IMR-90 (cell line): ENCODE data around the gene CDYL2. TPM values are rescaled to one million over a fixed set of nuclear protein-coding genes. Genes with fewer than 3 reads are reported as not detected.

Experiments
- ATAC-seq: fragments of 200-7000 bp; cut with Tn5 transposase; 2 replicates; pipeline ENCODE4 v1.9.1; 2020; ENCODE audit warnings: low read depth, mild to moderate bottlenecking, moderate library complexity
- BruUV-seq: library from RNA; stranded (reverse); fragments of 400-500 nt; replicated peaks from 2 replicates; lab custom pipeline; 2021; lab: Mats Ljungman, UMichigan
- CTCF ChIA-PET: fragments of 300-600 bp; formaldehyde crosslinking; extraction: SDS; loops from one replicate; lab custom pipeline; 2021; ENCODE audit warnings: antibody characterized with exemption; lab: Yijun Ruan, JAX
- POLR2A ChIA-PET: fragments of 300-600 bp; sonication (Branson Sonifier 250); formaldehyde crosslinking; loops from one replicate; lab custom pipeline; 2022; ENCODE audit warnings: antibody characterized with exemption; ENCODE audit not compliant: unreplicated experiment; lab: Charles Lee
- DNase-seq: peaks from one replicate; pipeline ENCODE4 v3.0.0; 2013
- H2AFZ ChIP-seq: replicated peaks from 2 replicates; pipeline ENCODE3; 2013; ENCODE audit warnings: low read length, mild to moderate bottlenecking; ENCODE audit not compliant: poor library complexity
- H2AK5ac ChIP-seq: 2 replicates; pipeline ENCODE4 v1.6.1; 2013; ENCODE audit warnings: low read depth, low read length, inconsistent platforms
- H2AK9ac ChIP-seq: replicated peaks from 2 replicates; pipeline ENCODE3; 2013; ENCODE audit warnings: mild to moderate bottlenecking, low read depth, low read length, moderate library complexity; ENCODE audit not compliant: poor library complexity
- H2BK120ac ChIP-seq: 2 replicates; pipeline ENCODE4 v1.6.1; 2013; ENCODE audit warnings: low read depth, low read length, inconsistent platforms
- H2BK15ac ChIP-seq: 3 replicates; pipeline ENCODE4 v1.6.1; 2013; ENCODE audit warnings: low read depth, low read length, inconsistent platforms
- H2BK20ac ChIP-seq: 2 replicates; pipeline ENCODE4 v1.6.1; 2013; ENCODE audit warnings: low read depth, mild to moderate bottlenecking, inconsistent platforms, low read length, moderate library complexity
- H2BK5ac ChIP-seq: 2 replicates; pipeline ENCODE4 v1.6.1; 2013; ENCODE audit warnings: mild to moderate bottlenecking, low read depth, low read length, inconsistent platforms; ENCODE audit not compliant: poor library complexity, severe bottlenecking
- H3K14ac ChIP-seq: replicated peaks from 2 replicates; pipeline ENCODE4 v1.6.1; 2013; ENCODE audit warnings: low read depth, low read length, inconsistent platforms
- H3K18ac ChIP-seq: 2 replicates; pipeline ENCODE4 v1.6.1; 2013; ENCODE audit warnings: low read depth, low read length, control low read depth
- H3K23ac ChIP-seq: 2 replicates; pipeline ENCODE4 v1.6.1; 2013; ENCODE audit warnings: low read depth, low read length, inconsistent platforms
- H3K27ac ChIP-seq: 2 replicates; pipeline ENCODE4 v1.5.1; 2013; ENCODE audit warnings: mild to moderate bottlenecking, control low read depth, low read length; ENCODE audit not compliant: insufficient read depth
- H3K27me3 ChIP-seq: 2 replicates; pipeline ENCODE4 v1.6.1; 2013; ENCODE audit warnings: low read length; ENCODE audit not compliant: control insufficient read depth, insufficient read depth
- H3K36me3 ChIP-seq: 2 replicates; pipeline ENCODE4 v1.6.1; 2013; ENCODE audit warnings: low read length, mixed read lengths; ENCODE audit not compliant: control insufficient read depth, insufficient read depth
- H3K4ac ChIP-seq: 2 replicates; pipeline ENCODE4 v1.6.1; 2013; ENCODE audit warnings: low read depth, low read length, inconsistent platforms
- H3K4me1 ChIP-seq: 2 replicates; pipeline ENCODE4 v1.6.1; 2013; ENCODE audit warnings: low read length, mixed read lengths; ENCODE audit not compliant: control insufficient read depth, insufficient read depth
- H3K4me2 ChIP-seq: 2 replicates; pipeline ENCODE4 v1.6.1; 2013; ENCODE audit warnings: low read depth, mild to moderate bottlenecking, control low read depth, low read length, moderate library complexity
- H3K4me3 ChIP-seq: 2 replicates; pipeline ENCODE4 v1.5.1; 2013; ENCODE audit warnings: low read depth, mild to moderate bottlenecking, control low read depth, low read length, moderate library complexity; ENCODE audit not compliant: insufficient read depth
- H3K56ac ChIP-seq: 2 replicates; pipeline ENCODE4 v1.6.1; 2013; ENCODE audit warnings: low read length, inconsistent platforms; ENCODE audit not compliant: insufficient read depth; ENCODE audit errors: extremely low read depth
- H3K79me1 ChIP-seq, 2 experiments: 2 replicates each; pipeline ENCODE4 v1.6.1; 2013; ENCODE audit warnings: low read length in 2 of 2, inconsistent platforms in 1 of 2, low read depth in 1 of 2
- H3K9ac ChIP-seq: 2 replicates; pipeline ENCODE4 v1.6.1; 2013; ENCODE audit warnings: low read depth, low read length, control low read depth
- H3K9me1 ChIP-seq: 2 replicates; pipeline ENCODE4 v1.6.1; 2013; ENCODE audit warnings: low read length, inconsistent platforms; ENCODE audit not compliant: insufficient read depth
- H3K9me3 ChIP-seq: 2 replicates; pipeline ENCODE4 v1.6.1; 2013; ENCODE audit warnings: low read length; ENCODE audit not compliant: control insufficient read depth, insufficient read depth
- H4K20me1 ChIP-seq: 2 replicates; pipeline ENCODE4 v1.6.1; 2013; ENCODE audit warnings: low read length, inconsistent platforms; ENCODE audit not compliant: insufficient read depth
- H4K5ac ChIP-seq: 2 replicates; pipeline ENCODE4 v1.6.1; 2013; ENCODE audit warnings: mild to moderate bottlenecking, low read depth, low read length, control low read depth
- H4K8ac ChIP-seq, 2 experiments: 2 replicates each; pipeline ENCODE4 v1.6.1; 2013; ENCODE audit warnings: low read depth in 2 of 2, low read length in 2 of 2, control low read depth in 1 of 2, inconsistent platforms in 1 of 2
- H4K91ac ChIP-seq: 2 replicates; pipeline ENCODE4 v1.6.1; 2013; ENCODE audit warnings: low read depth, low read length, inconsistent platforms; ENCODE audit not compliant: insufficient read depth
- BHLHE40 ChIP-seq: fragments of 150-350 bp; IDR thresholded peaks from 2 replicates; pipeline ENCODE4 v1.6.1; 2016; ENCODE audit warnings: mild to moderate bottlenecking, low read depth, low read length
- CEBPB ChIP-seq: IDR thresholded peaks from 2 replicates; pipeline ENCODE4 v1.6.1; 2012; ENCODE audit warnings: low read depth, low read length, improper control_type of control experiment
- CHD1 ChIP-seq: IDR thresholded peaks from 2 replicates; pipeline ENCODE4 v1.6.1; 2012; ENCODE audit warnings: low read depth, low read length, improper control_type of control experiment
- ELK1 ChIP-seq: fragments of 150-350 bp; IDR thresholded peaks from 2 replicates; pipeline ENCODE4 v1.6.1; 2016; ENCODE audit warnings: low read depth, mild to moderate bottlenecking, low read length, moderate library complexity, borderline replicate concordance
- FOS ChIP-seq: fragments of 150-350 bp; IDR thresholded peaks from 2 replicates; pipeline ENCODE4 v1.6.1; 2016; ENCODE audit warnings: low read depth, low read length
- MAFK ChIP-seq: IDR thresholded peaks from 2 replicates; pipeline ENCODE4 v1.6.1; 2012; ENCODE audit warnings: low read depth, low read length, improper control_type of control experiment
- MAZ ChIP-seq: IDR thresholded peaks from 2 replicates; pipeline ENCODE4 v1.6.1; 2012; ENCODE audit warnings: low read depth, mild to moderate bottlenecking, low read length, improper control_type of control experiment, moderate library complexity, borderline replicate concordance
- MXI1 ChIP-seq: IDR thresholded peaks from 2 replicates; pipeline ENCODE4 v1.6.1; 2012; ENCODE audit warnings: low read depth, mild to moderate bottlenecking, low read length, moderate library complexity, borderline replicate concordance
- NFE2L2 ChIP-seq: fragments of 150-350 bp; IDR thresholded peaks from 2 replicates; pipeline ENCODE4 v1.6.1; 2016; ENCODE audit warnings: low read depth, mild to moderate bottlenecking, low read length
- POLR2A ChIP-seq: IDR thresholded peaks from 2 replicates; pipeline ENCODE4 v1.6.1; 2012; ENCODE audit warnings: mild to moderate bottlenecking, low read depth, low read length
- RAD21 ChIP-seq: IDR thresholded peaks from 2 replicates; pipeline ENCODE4 v1.6.1; 2012; ENCODE audit warnings: low read length, improper control_type of control experiment
- RCOR1 ChIP-seq: IDR thresholded peaks from 2 replicates; pipeline ENCODE4 v1.6.1; 2012; ENCODE audit warnings: mild to moderate bottlenecking, low read length, improper control_type of control experiment; ENCODE audit not compliant: insufficient replicate concordance
- RFX5 ChIP-seq: IDR thresholded peaks from 2 replicates; pipeline ENCODE4 v1.8.0; 2012; ENCODE audit warnings: low read depth, mild to moderate bottlenecking, low read length, moderate library complexity
- SMC3 ChIP-seq: fragments of 150-350 bp; IDR thresholded peaks from 2 replicates; pipeline ENCODE4 v1.6.1; 2016; ENCODE audit warnings: low read depth, mild to moderate bottlenecking, antibody characterized with exemption, low read length, moderate library complexity
- USF2 ChIP-seq: fragments of 150-350 bp; IDR thresholded peaks from 2 replicates; pipeline ENCODE4 v1.6.1; 2017; ENCODE audit warnings: mild to moderate bottlenecking, antibody characterized with exemption, low read length, low read depth
- WGBS, 2 experiments: methylation state at CpG; one replicate each; pipeline versions ENCODE4 v1.1.5 to v1.1.7; 2013; ENCODE audit warnings: missing lambda C conversion rate in 2 of 2; ENCODE audit not compliant: insufficient read length in 1 of 2; ENCODE audit errors: extremely low coverage in 2 of 2; 5-methylcytosine and 5-hydroxymethylcytosine counted together
- dilution Hi-C: fragments of 300-500 bp; cut with HindIII; formaldehyde crosslinking; loops from one replicate; pipeline ENCODE4 v1.14.3; 2018; ENCODE audit warnings: low sequenced_read_pairs; ENCODE audit not compliant: unreplicated experiment
- in situ Hi-C: fragments of 300-500 bp; cut with MboI; formaldehyde crosslinking; loops from 3 replicates; pipeline ENCODE4 v1.14.3; 2019; ENCODE audit warnings: low sequenced_read_pairs, inconsistent platforms, mixed read lengths
- intact Hi-C: fragments of 100-400 bp; cut with micrococcal nuclease; formaldehyde crosslinking; loops from 2 replicates; pipeline ENCODE4 v1.10.0; 2022
- polyA plus RNA-seq, 3 experiments: library from polyadenylated mRNA; depleted of rRNA; stranded (reverse); fragments of >200 nt; gene quantifications; 2 replicates each; pipeline ENCODE4 v1.2.3, GENCODE V29; 2012; ENCODE audit warnings: low replicate concordance in 1 of 3
- total RNA-seq: library from RNA; depleted of rRNA; stranded (reverse); fragments of >200 nt; gene quantifications from 2 replicates; pipeline ENCODE4 v1.2.3, GENCODE V29; 2012
- TF ChIP-seq, protein P1 (sequence below): conservative IDR thresholded peaks from 2 replicates; pipeline ENCODE4 v1.5.1; 2012; ENCODE audit warnings: mild to moderate bottlenecking, low read depth, low read length, improper control_type of control experiment

The CDYL2 gene
- total and polyA plus RNA-seq, 2 of the 4 experiments (the other 2 are of a cell fraction): 1.2 to 3.9 TPM

DNA sequence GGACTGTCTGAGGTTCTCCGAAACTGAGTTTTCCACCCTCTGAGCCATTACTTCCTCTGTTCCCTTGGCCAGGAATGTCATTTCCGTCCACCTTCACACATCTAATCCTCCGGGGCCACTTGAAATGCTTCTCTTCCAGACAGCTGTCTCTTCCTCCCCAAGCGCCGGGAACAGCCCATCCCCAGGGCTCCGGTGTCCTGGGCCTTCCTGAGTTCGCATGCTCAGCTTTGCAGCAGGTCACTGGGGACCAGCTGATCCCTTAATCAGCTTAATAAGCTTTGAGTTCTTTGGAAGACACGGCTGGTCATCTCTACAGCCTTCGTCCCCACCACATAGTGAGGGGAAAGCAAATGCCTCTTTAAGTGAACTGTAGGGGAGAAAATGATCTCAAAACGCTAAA lies 140.2 kb downstream of the CDYL2 start:
- Histone ChIP-seq H2AFZ (no peak overlapping the region), H3K9ac (no peak overlapping the region), H3K14ac (no peak overlapping the region), H4K91ac (no peak overlapping the region), H3K56ac (no peak overlapping the region), H3K27ac (no peak overlapping the region), H3K18ac (no peak overlapping the region), H2BK120ac (no peak overlapping the region), H2BK5ac (no peak overlapping the region), H3K36me3 (no peaks in the 10 kb centered on the region), H3K4me1 (no peaks in the 10 kb centered on the region), H3K27me3 (no peaks in the 10 kb centered on the region), H2BK15ac (no peak overlapping the region), H2AK9ac (no peak overlapping the region), H4K8ac (no peak overlapping the region), H3K79me1 (no peaks in the 10 kb centered on the region; a peak in 1 of 4 replicates), H3K9me1 (peaks cover 3% of the 10 kb centered on the region), H3K23ac (no peak overlapping the region), H4K20me1 (no peaks in the 10 kb centered on the region; the same call in 1 of the 2 replicates), H3K4ac (no peak overlapping the region), H3K9me3 (no peaks in the 10 kb centered on the region; the same call in 1 of the 2 replicates), H3K4me2 (no peak overlapping the region), H3K4me3 (no peak overlapping the region), H4K5ac (no peak overlapping the region), H2BK20ac (no peak overlapping the region), H2AK5ac (no peak overlapping the region)
- TF ChIP-seq RFX5 (no peak), ELK1 (no peak), MAZ (no peak), SMC3 (no peak), POLR2A (no peak), RCOR1 (no peak), RAD21 (no peak), NFE2L2 (no peak), MXI1 (no peak), BHLHE40 (no peak), CHD1 (no peak), MAFK (no peak), CEBPB (no peak), USF2 (no peak), FOS (no peak)
- TF ChIP-seq, protein P1, sequence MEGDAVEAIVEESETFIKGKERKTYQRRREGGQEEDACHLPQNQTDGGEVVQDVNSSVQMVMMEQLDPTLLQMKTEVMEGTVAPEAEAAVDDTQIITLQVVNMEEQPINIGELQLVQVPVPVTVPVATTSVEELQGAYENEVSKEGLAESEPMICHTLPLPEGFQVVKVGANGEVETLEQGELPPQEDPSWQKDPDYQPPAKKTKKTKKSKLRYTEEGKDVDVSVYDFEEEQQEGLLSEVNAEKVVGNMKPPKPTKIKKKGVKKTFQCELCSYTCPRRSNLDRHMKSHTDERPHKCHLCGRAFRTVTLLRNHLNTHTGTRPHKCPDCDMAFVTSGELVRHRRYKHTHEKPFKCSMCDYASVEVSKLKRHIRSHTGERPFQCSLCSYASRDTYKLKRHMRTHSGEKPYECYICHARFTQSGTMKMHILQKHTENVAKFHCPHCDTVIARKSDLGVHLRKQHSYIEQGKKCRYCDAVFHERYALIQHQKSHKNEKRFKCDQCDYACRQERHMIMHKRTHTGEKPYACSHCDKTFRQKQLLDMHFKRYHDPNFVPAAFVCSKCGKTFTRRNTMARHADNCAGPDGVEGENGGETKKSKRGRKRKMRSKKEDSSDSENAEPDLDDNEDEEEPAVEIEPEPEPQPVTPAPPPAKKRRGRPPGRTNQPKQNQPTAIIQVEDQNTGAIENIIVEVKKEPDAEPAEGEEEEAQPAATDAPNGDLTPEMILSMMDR: no peak
- intact Hi-C loops (no loop called here), in situ Hi-C loops (no loop called here), dilution Hi-C loops (no loop called here)
- ChIA-PET CTCF (no interaction called here), POLR2A (no interaction called here)
- no TSS peak for BruUV-seq
- ATAC-seq: no peak
- WGBS, 2 experiments: 78% methylated on average over 5 of the region's 10 CpGs; no CpG with 5 or more reads in 1 of the 2 experiments
- no peak for DNase-seq
